ENCODE measurements around the gene HAAO. TPM values are rescaled to one million over a fixed set of nuclear protein-coding genes. Genes with fewer than 3 reads are reported as not detected.

Gene HAAO
- total RNA-seq, 4 donors from 2014 or later: 15.7 to 96.9 (median 49.7) TPM

DNA sequence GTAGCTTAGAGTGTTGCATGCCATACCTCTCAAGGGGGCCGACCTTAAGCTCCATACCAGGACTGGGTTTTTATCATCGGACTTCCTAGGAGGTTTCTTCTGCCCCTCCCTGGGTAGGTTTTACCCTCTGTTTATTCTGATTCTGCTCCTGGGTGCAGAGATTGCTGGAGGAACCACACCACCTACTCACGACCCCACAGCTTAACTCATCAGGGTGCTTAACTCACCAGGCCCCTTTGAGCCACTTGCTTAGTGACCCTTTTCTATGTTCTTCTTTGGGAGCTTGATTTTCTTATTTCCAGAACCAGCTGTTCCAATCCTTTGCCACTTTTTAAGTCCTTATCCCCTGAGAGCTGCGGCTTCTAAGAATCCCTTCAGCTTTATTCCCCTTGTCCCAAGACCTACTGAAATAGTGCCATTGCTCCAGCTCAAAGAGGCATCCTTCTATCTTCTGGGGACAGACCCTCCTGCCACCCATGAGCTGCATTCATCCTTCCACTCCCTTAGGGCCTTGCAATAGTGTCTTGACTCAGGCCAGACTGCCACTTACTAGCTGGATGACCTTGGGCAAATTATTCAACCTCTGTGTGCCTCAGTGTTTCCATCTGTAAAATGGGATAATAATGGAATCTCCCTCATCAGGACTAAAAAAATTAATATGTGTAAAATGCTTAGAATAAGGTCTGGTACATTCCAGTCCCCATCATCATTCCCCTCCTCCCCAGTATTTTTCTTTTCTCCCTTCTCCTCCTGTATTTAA lies 34.2 kb downstream of the HAAO start:
- no peaks in the 10 kb centered on the region for H3K27me3 ChIP-seq
- no peak overlapping the region for H3K4me3 ChIP-seq
- H3K4me1 ChIP-seq: peaks cover 0 to 7% (median 0%) of the 10 kb centered on the region in 4 donors
- TF ChIP-seq, protein P1, sequence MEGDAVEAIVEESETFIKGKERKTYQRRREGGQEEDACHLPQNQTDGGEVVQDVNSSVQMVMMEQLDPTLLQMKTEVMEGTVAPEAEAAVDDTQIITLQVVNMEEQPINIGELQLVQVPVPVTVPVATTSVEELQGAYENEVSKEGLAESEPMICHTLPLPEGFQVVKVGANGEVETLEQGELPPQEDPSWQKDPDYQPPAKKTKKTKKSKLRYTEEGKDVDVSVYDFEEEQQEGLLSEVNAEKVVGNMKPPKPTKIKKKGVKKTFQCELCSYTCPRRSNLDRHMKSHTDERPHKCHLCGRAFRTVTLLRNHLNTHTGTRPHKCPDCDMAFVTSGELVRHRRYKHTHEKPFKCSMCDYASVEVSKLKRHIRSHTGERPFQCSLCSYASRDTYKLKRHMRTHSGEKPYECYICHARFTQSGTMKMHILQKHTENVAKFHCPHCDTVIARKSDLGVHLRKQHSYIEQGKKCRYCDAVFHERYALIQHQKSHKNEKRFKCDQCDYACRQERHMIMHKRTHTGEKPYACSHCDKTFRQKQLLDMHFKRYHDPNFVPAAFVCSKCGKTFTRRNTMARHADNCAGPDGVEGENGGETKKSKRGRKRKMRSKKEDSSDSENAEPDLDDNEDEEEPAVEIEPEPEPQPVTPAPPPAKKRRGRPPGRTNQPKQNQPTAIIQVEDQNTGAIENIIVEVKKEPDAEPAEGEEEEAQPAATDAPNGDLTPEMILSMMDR (IDR thresholded peaks at IDR 0.05): no peak
- no peak for TF ChIP-seq POLR2A (IDR thresholded peaks at IDR 0.05)
- H3K27ac ChIP-seq: no peak overlapping the region
- peaks cover 0 to 6% (median 0%) of the 10 kb centered on the region in 3 donors for H3K36me3 ChIP-seq
- no peak for DNase-seq
- no peaks in the 10 kb centered on the region for H3K9me3 ChIP-seq

DNA sequence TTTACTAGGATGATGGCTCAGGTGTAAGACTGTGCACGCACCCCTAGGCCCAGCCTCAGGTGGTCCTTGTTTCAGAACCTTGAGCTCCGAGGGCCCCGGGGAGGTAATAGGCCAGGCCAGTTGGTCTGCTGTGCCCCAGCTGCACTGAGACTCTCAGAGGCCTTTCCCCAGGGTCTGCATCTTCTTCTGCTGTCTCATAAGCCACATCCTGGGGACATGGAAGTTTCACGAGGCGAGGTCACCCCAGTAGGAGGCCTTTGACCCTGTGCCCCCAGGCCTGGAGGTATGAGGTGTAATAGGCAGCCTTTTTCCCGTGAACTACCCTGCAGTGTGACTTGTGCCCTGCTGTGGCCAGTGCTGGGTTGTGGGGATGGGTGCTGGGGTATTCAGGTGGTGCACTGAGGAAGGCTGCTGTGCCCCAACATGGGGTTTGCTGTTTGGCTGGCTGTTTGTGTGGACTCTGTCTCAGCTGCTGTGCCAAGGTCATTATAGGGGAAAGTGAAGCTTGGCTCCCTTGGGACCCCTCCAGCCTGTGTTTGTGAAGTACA lies 35.3 kb downstream of the HAAO start:
- TF ChIP-seq, protein P1 (IDR thresholded peaks at IDR 0.05): no peak
- TF ChIP-seq POLR2A (IDR thresholded peaks at IDR 0.05): no peak
- H3K36me3 ChIP-seq: peaks cover 0 to 6% (median 0%) of the 10 kb centered on the region in 3 donors
- no peak overlapping the region for H3K27ac ChIP-seq
- no peaks in the 10 kb centered on the region for H3K9me3 ChIP-seq
- peak in 1 of 3 donors; percentile 44 for DNase-seq
- H3K4me3 ChIP-seq: no peak overlapping the region
- H3K4me1 ChIP-seq: peaks cover 0 to 8% (median 4%) of the 10 kb centered on the region in 4 donors
- no peaks in the 10 kb centered on the region for H3K27me3 ChIP-seq

DNA sequence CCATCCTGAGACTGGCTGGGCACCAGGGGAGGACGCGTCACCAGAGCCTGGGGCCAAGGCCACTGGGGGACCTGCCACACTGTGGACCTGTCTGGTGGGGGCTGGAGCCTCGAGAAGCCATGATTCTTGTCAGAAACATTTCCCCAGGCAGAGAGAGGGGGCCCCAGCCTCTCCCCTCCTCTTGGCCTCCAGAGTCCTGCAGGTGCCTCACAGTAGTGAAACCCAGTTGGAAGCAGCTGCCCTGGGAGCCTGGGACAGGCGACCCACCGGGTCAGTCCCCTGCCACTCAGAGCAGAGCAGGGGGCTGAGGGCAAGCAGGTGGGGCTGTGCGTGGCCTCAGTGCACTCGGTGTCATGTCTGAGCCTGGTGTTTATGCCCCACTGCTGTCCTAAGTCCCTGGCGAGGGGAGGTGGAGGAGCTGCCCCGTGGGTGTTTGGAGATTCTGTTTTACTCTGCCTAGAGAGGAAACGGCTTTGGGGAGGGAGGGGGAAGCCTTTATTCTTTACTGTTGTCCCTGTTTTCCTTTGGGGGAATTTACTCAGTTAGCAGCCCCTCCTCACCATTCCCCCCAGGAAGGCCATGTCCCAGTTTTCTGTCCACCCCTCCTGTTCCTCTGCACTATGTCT lies 36.1 kb downstream of the HAAO start:
- Histone ChIP-seq H3K4me3 (no peak overlapping the region), H3K4me1 (peaks cover 0 to 12% (median 7%) of the 10 kb centered on the region in 4 donors), H3K27me3 (no peaks in the 10 kb centered on the region), H3K36me3 (peaks cover 0 to 6% (median 0%) of the 10 kb centered on the region in 3 donors), H3K27ac (no peak overlapping the region), H3K9me3 (no peaks in the 10 kb centered on the region)
- no peak for TF ChIP-seq POLR2A (IDR thresholded peaks at IDR 0.05)
- TF ChIP-seq, protein P1 (IDR thresholded peaks at IDR 0.05): no peak
- peak in 1 of 3 donors; percentile 34 for DNase-seq

- peak in 1 of 3 donors; percentile 44 for DNase-seq
- no peaks in the 10 kb centered on the region for H3K27me3 ChIP-seq
- H3K36me3 ChIP-seq: peaks cover 0 to 6% (median 0%) of the 10 kb centered on the region in 3 donors
- no peaks in the 10 kb centered on the region for H3K9me3 ChIP-seq
- no peak overlapping the region for H3K27ac ChIP-seq
- no peak overlapping the region for H3K4me3 ChIP-seq
- H3K4me1 ChIP-seq: peaks cover 0 to 12% (median 7%) of the 10 kb centered on the region in 4 donors
- no peak for TF ChIP-seq POLR2A (IDR thresholded peaks at IDR 0.05)
- TF ChIP-seq, protein P1 (IDR thresholded peaks at IDR 0.05): no peak
These were observed 37.0 kb downstream of the HAAO start for GRCh38 chr2:42755191-42755880.

DNA sequence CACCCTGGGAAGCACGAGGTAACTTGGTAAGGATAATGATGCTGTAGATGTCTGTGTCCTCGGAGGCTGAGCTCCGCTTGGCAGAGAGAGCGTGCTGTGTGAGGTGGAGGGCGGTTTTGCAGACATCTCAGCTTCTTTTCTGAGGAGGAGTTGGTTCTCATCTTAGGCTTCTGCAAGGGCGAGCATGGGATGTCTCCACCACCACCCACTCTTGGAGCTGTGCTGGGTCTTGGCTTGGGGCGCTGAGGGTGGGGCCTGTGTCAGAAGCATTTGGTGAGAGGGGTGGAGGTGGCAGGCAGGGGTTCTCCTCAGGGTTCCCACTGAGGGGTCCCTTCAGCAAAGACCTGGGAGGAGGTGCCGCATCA lies 37.6 kb downstream of the HAAO start:
- Histone ChIP-seq H3K9me3 (no peaks in the 10 kb centered on the region), H3K4me3 (no peak overlapping the region), H3K27me3 (no peaks in the 10 kb centered on the region), H3K36me3 (peaks cover 0 to 6% (median 0%) of the 10 kb centered on the region in 3 donors), H3K27ac (peak overlapping the region in 1 of 4 donors; percentile 56), H3K4me1 (peaks cover 0 to 12% (median 7%) of the 10 kb centered on the region in 4 donors)
- no peak for TF ChIP-seq POLR2A (IDR thresholded peaks at IDR 0.05)
- TF ChIP-seq, protein P1 (IDR thresholded peaks at IDR 0.05): no peak
- peak in 1 of 3 donors; percentile 45 for DNase-seq

Data from Peyer's patch (tissue), 4 donors.